Peyer's patch (tissue), 4 donors: ENCODE measurements around the gene TRAF3.

Source experiments
- POLR2A ChIP-seq, 2 donors: fragments of 450-650 bp; IDR thresholded peaks; one replicate each; pipeline ENCODE4 v1.5.1; 2017; ENCODE audit warnings: antibody characterized with exemption in 2 of 2, mild to moderate bottlenecking in 2 of 2, moderate library complexity in 2 of 2
- TF ChIP-seq, protein P1 (sequence below), 6 experiments: fragments of 450-650 bp in 4 of 6; fragments of 200-600 bp in 2 of 6; sonication (generic) in 1 of 6; IDR thresholded peaks; one replicate each; pipeline ENCODE4 v1.5.1; 2017 to 2019; ENCODE audit warnings: antibody characterized with exemption in 6 of 6, mild to moderate bottlenecking in 3 of 6, moderate library complexity in 1 of 6

DNA sequence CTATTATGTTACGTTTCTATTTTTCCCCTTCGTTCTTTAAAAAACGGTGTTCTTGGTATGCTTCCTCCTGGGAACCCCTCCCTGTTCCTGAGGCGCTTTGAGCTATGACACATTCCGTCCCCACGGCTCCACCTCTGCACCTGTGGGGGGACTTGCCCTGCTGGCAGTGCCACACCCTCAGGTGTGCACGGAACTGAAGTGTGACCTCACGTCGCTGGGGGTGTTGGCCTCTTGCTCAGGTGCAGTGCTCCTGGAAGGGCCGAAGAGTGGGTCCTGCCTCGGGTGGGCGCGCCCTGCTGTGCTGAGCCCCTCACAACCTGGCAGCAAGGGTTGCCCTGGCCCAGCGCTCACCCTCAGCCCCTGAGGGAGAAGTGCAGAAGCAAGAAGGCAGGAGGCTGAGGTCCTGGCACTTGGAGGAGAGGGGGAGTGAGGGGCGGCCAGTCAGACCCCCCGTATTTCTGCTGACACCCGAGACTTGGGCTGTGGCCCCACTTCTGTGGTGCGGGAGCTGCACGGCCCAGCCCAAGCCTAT is 150.2 kb downstream of the TRAF3 start:
- TF ChIP-seq, protein P1, sequence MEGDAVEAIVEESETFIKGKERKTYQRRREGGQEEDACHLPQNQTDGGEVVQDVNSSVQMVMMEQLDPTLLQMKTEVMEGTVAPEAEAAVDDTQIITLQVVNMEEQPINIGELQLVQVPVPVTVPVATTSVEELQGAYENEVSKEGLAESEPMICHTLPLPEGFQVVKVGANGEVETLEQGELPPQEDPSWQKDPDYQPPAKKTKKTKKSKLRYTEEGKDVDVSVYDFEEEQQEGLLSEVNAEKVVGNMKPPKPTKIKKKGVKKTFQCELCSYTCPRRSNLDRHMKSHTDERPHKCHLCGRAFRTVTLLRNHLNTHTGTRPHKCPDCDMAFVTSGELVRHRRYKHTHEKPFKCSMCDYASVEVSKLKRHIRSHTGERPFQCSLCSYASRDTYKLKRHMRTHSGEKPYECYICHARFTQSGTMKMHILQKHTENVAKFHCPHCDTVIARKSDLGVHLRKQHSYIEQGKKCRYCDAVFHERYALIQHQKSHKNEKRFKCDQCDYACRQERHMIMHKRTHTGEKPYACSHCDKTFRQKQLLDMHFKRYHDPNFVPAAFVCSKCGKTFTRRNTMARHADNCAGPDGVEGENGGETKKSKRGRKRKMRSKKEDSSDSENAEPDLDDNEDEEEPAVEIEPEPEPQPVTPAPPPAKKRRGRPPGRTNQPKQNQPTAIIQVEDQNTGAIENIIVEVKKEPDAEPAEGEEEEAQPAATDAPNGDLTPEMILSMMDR (IDR thresholded peaks at IDR 0.05), result no peak
- peak; percentile 86 to 97 for TF ChIP-seq POLR2A (IDR thresholded peaks at IDR 0.05)
